HepG2 (cell line): ENCODE results near the gene IL1RAP. TPM values are rescaled to one million over a fixed set of nuclear protein-coding genes. Genes with fewer than 3 reads are reported as not detected.

ENCODE experiments used
- AHDC1 ChIP-seq: sonication (generic); formaldehyde crosslinking; IDR thresholded peaks from 2 replicates; pipeline ENCODE4 v1.5.1; 2020; ENCODE audit warnings: mild to moderate bottlenecking, missing genetic modification reagents, borderline replicate concordance
- DMTF1 ChIP-seq: sonication (generic); formaldehyde crosslinking; IDR thresholded peaks from 2 replicates; pipeline ENCODE4 v1.4.0; 2020; ENCODE audit warnings: mild to moderate bottlenecking, missing genetic modification reagents
- DRAP1 ChIP-seq: IDR thresholded peaks from 2 replicates; pipeline ENCODE4 v1.6.1; 2016; ENCODE audit warnings: missing genetic modification reagents, missing compliant biosample characterization
- FOXA3 ChIP-seq: IDR thresholded peaks from 2 replicates; pipeline ENCODE4 v1.6.1; 2016; ENCODE audit warnings: missing genetic modification reagents, missing compliant biosample characterization
- FOXJ3 ChIP-seq: sonication (generic); formaldehyde crosslinking; IDR thresholded peaks from 2 replicates; pipeline ENCODE4 v1.4.0; 2020; ENCODE audit warnings: missing genetic modification reagents, mild to moderate bottlenecking, borderline replicate concordance
- HMG20A ChIP-seq: IDR thresholded peaks from 2 replicates; pipeline ENCODE4 v1.6.1; 2016; ENCODE audit warnings: borderline replicate concordance
- KDM5B ChIP-seq: sonication (generic); formaldehyde crosslinking; IDR thresholded peaks from 2 replicates; pipeline ENCODE4 v1.4.0; 2020; ENCODE audit warnings: missing genetic modification reagents, mild to moderate bottlenecking, borderline replicate concordance
- LBX2 ChIP-seq: sonication (generic); formaldehyde crosslinking; IDR thresholded peaks from 2 replicates; pipeline ENCODE4 v1.5.0; 2020; ENCODE audit warnings: missing genetic modification reagents, mild to moderate bottlenecking, borderline replicate concordance
- NFE2 ChIP-seq: sonication (generic); formaldehyde crosslinking; IDR thresholded peaks from 2 replicates; pipeline ENCODE4 v1.4.0; 2020; ENCODE audit warnings: missing genetic modification reagents
- PCBP2 ChIP-seq: fragments of 200-400 bp; formaldehyde crosslinking; optimal IDR thresholded peaks from 2 replicates; pipeline ENCODE3; 2018; ENCODE audit warnings: low read length, low read depth; ENCODE audit not compliant: poor library complexity, severe bottlenecking
- RARG ChIP-seq: sonication (generic); formaldehyde crosslinking; IDR thresholded peaks from 2 replicates; pipeline ENCODE4 v1.4.0; 2020; ENCODE audit warnings: low read depth, mild to moderate bottlenecking, missing genetic modification reagents
- SAP130 ChIP-seq: IDR thresholded peaks from 2 replicates; pipeline ENCODE4 v1.6.1; 2016; ENCODE audit warnings: low read depth
- SOX6 ChIP-seq, 2 experiments: fragments of 450-650 bp in 1 of 2; sonication (generic) in 1 of 2; formaldehyde crosslinking in 1 of 2; IDR thresholded peaks; 2 replicates each; pipeline versions ENCODE4 v1.4.0 to v1.6.1; 2017 to 2020; ENCODE audit warnings: antibody characterized with exemption in 1 of 2, mild to moderate bottlenecking in 1 of 2, missing genetic modification reagents in 1 of 2
- SP5 ChIP-seq: IDR thresholded peaks from 2 replicates; pipeline ENCODE4 v1.6.1; 2016; ENCODE audit warnings: low read depth, borderline replicate concordance
- TRAFD1 ChIP-seq: sonication (generic); formaldehyde crosslinking; IDR thresholded peaks from 2 replicates; pipeline ENCODE4 v1.5.1; 2020; ENCODE audit warnings: missing genetic modification reagents, mild to moderate bottlenecking, borderline replicate concordance
- ZKSCAN5 ChIP-seq: sonication (generic); formaldehyde crosslinking; IDR thresholded peaks from 2 replicates; pipeline ENCODE4 v1.5.1; 2020; ENCODE audit warnings: mild to moderate bottlenecking, missing genetic modification reagents
- ZNF556 ChIP-seq: sonication (generic); formaldehyde crosslinking; IDR thresholded peaks from 2 replicates; pipeline ENCODE4 v1.4.0; 2020; ENCODE audit warnings: mild to moderate bottlenecking, missing genetic modification reagents, borderline replicate concordance
- polyA plus RNA-seq, 8 experiments: library from polyadenylated mRNA; depleted of rRNA in 3 of 8; stranded (reverse) in 7 of 8; unstranded in 1 of 8; fragments of >200 nt; fragmentation: Illumina TruSeq in 4 of 8; extraction: Trizol in 4 of 8; gene quantifications; 2 replicates each; pipeline versions ENCODE4 v1.2.1 to v1.2.3, GENCODE V29; 2011 to 2016; ENCODE audit warnings: low read depth in 4 of 8, missing spikeins in 1 of 8, mixed read lengths in 1 of 8; ENCODE audit not compliant: insufficient read depth in 1 of 8
- total RNA-seq, 5 experiments: library from RNA; depleted of rRNA; stranded (reverse); fragments of >200 nt; fragmentation: Illumina TruSeq; extraction: Trizol; gene quantifications; 2 replicates each; pipeline ENCODE4 v1.2.3, GENCODE V29; 2016; ENCODE audit warnings: low read depth in 1 of 5

The IL1RAP gene
- total and polyA plus RNA-seq, 2 of the 13 experiments (the other 11 are each of a cell fraction or from before 2014, with no cell fraction given): 18.3 to 54.9 TPM

- TF ChIP-seq KDM5B (CRISPR knock-in tag) (no peak), LBX2 (no peak), RARG (no peak), PCBP2 (no peak), HMG20A (CRISPR knock-in tag) (peak; percentile 27; the same call in 1 of the 2 replicates), FOXA3 (CRISPR knock-in tag) (peak; percentile 36; the same call in 1 of the 2 replicates), DMTF1 (CRISPR knock-in tag) (no peak), NFE2 (CRISPR knock-in tag) (no peak), DRAP1 (CRISPR knock-in tag) (no peak), SP5 (CRISPR knock-in tag) (0 out of 2 replicates have a peak, but pooled peaks have one; percentile 22), ZNF556 (CRISPR knock-in tag) (no peak), AHDC1 (CRISPR knock-in tag) (peak; percentile 22; the same call in 1 of the 2 replicates), SOX6 (IDR thresholded peaks at IDR 0.05) (no peak), SOX6 (CRISPR knock-in tag; IDR thresholded peaks at IDR 0.05) (peak; percentile 49; the same call in 1 of the 2 replicates), ZKSCAN5 (CRISPR knock-in tag) (no peak), TRAFD1 (CRISPR knock-in tag) (no peak), SAP130 (CRISPR knock-in tag) (peak; percentile 50), FOXJ3 (CRISPR knock-in tag) (no peak)
Observed at GRCh38 chr3:190505381-190506003, 8.4 kb upstream of the IL1RAP start (continued).
